Tibial nerve (tissue), 4 donors: ENCODE results near the gene RGL3. TPM values are rescaled to one million over a fixed set of nuclear protein-coding genes. Genes with fewer than 3 reads are reported as not detected.

Experiments
- DNase-seq, 2 donors: peaks; one replicate each; pipeline ENCODE4 v3.0.0-alpha.2; 2019; ENCODE audit warnings: low spot score in 2 of 2
- H3K27ac ChIP-seq, 4 donors: fragments of 200-600 bp; sonication (generic) in 3 of 4; one replicate each; pipeline ENCODE4 v1.5.1; 2017 to 2019; ENCODE audit warnings: mild to moderate bottlenecking in 1 of 4
- H3K27me3 ChIP-seq, 2 donors: fragments of 200-600 bp; sonication (generic) in 1 of 2; one replicate each; pipeline versions ENCODE4 v1.5.1 to v1.6.0; 2017 to 2019
- H3K36me3 ChIP-seq, 3 donors: fragments of 200-600 bp; sonication (generic); one replicate each; pipeline ENCODE4 v1.5.1; 2018 to 2019
- H3K4me1 ChIP-seq, 4 donors: fragments of 200-600 bp; sonication (generic) in 3 of 4; one replicate each; pipeline ENCODE4 v1.5.1; 2017 to 2019
- H3K4me3 ChIP-seq, 4 donors: fragments of 200-600 bp; sonication (generic) in 3 of 4; one replicate each; pipeline ENCODE4 v1.5.1; 2017 to 2019; ENCODE audit warnings: mild to moderate bottlenecking in 1 of 4, moderate library complexity in 1 of 4
- H3K9me3 ChIP-seq, 4 donors: fragments of 200-600 bp; sonication (generic) in 3 of 4; one replicate each; pipeline ENCODE4 v1.5.1; 2017 to 2019
- CTCF ChIP-seq, 5 experiments: fragments of 200-600 bp in 3 of 5; fragments of 450-650 bp in 2 of 5; sonication (generic) in 3 of 5; IDR thresholded peaks; one replicate each; pipeline ENCODE4 v1.5.1; 2016 to 2019; ENCODE audit warnings: antibody characterized with exemption in 5 of 5, mild to moderate bottlenecking in 3 of 5, moderate library complexity in 2 of 5
- EP300 ChIP-seq, 2 donors: sonication (generic); formaldehyde crosslinking; IDR thresholded peaks; one replicate each; pipeline ENCODE4 v1.6.1; 2017; ENCODE audit warnings: antibody characterized with exemption in 2 of 2, mild to moderate bottlenecking in 1 of 2
- POLR2A ChIP-seq, 2 donors: fragments of 450-650 bp; IDR thresholded peaks; one replicate each; pipeline ENCODE4 v1.6.1; 2017; ENCODE audit warnings: antibody characterized with exemption in 2 of 2, mild to moderate bottlenecking in 2 of 2, moderate library complexity in 2 of 2
- WGBS, 2 donors: methylation state at CpG; one replicate each; pipeline ENCODE4 v1.1.5; 2018; 5-methylcytosine and 5-hydroxymethylcytosine counted together
- total RNA-seq, 4 donors: library from RNA; depleted of rRNA; stranded (reverse); fragments of >200 nt; gene quantifications; one replicate each; pipeline ENCODE4 v1.1.0, GENCODE V29; 2016

The RGL3 gene
- total RNA-seq, 4 donors from 2014 or later = 5.7 to 17.9 (median 11.0) TPM

GRCh38 chr19:11452620-11453310, 33.7 kb upstream of the RGL3 start:
- Histone ChIP-seq H3K27ac (no peak overlapping the region), H3K9me3 (no peaks in the 10 kb centered on the region), H3K27me3 (peaks cover 0 to 17% of the 10 kb centered on the region in 2 donors), H3K36me3 (peaks cover 0 to 34% (median 7%) of the 10 kb centered on the region in 3 donors), H3K4me3 (no peak overlapping the region), H3K4me1 (peaks cover 0 to 16% (median 2%) of the 10 kb centered on the region in 4 donors)
- 63 to 66% methylated on average over 30 to 31 of the region's 33 CpGs for WGBS, 2 donors
- DNase-seq = no peak
- TF ChIP-seq POLR2A (IDR thresholded peaks at IDR 0.05) (no peak), CTCF (IDR thresholded peaks at IDR 0.05) (no peak), EP300 (IDR thresholded peaks at IDR 0.05) (no peak)

DNA sequence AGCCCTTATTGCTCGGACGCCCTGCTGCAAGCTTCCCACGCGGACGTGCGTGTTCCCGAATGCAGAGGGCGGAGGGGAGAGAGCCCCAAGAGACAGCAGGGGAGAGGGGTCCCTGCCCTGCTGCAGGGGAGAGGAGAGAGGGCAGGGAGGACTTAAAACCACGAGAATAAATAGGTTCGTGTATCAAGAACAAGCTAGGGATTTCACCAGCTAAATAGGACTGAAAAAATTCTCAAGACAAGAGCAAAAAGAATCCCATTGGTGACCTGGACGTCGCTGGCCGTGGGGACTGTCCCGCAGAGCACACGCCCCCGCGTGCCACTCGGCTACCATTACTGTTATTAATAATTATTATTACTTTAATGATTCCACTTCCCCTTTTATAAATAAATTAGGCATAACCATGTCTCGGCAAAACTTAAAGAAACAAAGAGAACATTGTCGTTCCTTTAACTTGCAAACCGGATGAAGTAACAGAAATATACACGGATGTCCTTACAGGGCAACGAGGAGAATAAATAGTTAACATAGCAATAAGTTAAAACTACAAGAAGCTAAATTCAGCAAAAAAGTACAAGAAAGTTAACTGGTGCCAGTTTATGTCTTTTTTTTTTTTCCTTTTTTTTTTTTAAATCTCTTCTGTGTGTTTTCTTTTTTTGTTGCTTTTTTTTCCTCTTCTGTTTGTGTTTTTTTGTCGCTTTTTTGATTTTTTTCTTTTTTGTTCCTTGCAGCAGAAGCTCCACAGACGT, 32.9 kb upstream of the RGL3 start:
- H3K27me3 ChIP-seq = peaks cover 0 to 17% of the 10 kb centered on the region in 2 donors
- 13 to 16% methylated on average over 25 of the region's 25 CpGs for WGBS, 2 donors

GRCh38 chr19:11451327-11451870, 32.3 kb upstream of the RGL3 start:
- TF ChIP-seq CTCF (IDR thresholded peaks at IDR 0.05) = no peak
- TF ChIP-seq POLR2A (IDR thresholded peaks at IDR 0.05) = no peak
- TF ChIP-seq EP300 (IDR thresholded peaks at IDR 0.05) = no peak
- no peak overlapping the region for H3K27ac ChIP-seq
- H3K9me3 ChIP-seq = no peaks in the 10 kb centered on the region
- no peak overlapping the region for H3K4me3 ChIP-seq
- WGBS, 2 donors = 22 to 26% methylated on average over 11 to 13 of the region's 13 CpGs
- H3K4me1 ChIP-seq = peaks cover 0 to 16% (median 2%) of the 10 kb centered on the region in 4 donors
- H3K36me3 ChIP-seq = peaks cover 0 to 47% (median 10%) of the 10 kb centered on the region in 3 donors
- peaks cover 0 to 17% of the 10 kb centered on the region in 2 donors for H3K27me3 ChIP-seq
- DNase-seq = no peak

More for the DNA sequence above, 32.9 kb upstream of the RGL3 start:
- no peak for TF ChIP-seq CTCF (IDR thresholded peaks at IDR 0.05)
- TF ChIP-seq POLR2A (IDR thresholded peaks at IDR 0.05) = no peak
- TF ChIP-seq EP300 (IDR thresholded peaks at IDR 0.05) = no peak
- DNase-seq = no peak
- Histone ChIP-seq H3K9me3 (no peaks in the 10 kb centered on the region), H3K36me3 (peaks cover 0 to 41% (median 7%) of the 10 kb centered on the region in 3 donors), H3K4me3 (no peak overlapping the region), H3K27ac (no peak overlapping the region), H3K4me1 (peaks cover 0 to 16% (median 2%) of the 10 kb centered on the region in 4 donors)

DNA sequence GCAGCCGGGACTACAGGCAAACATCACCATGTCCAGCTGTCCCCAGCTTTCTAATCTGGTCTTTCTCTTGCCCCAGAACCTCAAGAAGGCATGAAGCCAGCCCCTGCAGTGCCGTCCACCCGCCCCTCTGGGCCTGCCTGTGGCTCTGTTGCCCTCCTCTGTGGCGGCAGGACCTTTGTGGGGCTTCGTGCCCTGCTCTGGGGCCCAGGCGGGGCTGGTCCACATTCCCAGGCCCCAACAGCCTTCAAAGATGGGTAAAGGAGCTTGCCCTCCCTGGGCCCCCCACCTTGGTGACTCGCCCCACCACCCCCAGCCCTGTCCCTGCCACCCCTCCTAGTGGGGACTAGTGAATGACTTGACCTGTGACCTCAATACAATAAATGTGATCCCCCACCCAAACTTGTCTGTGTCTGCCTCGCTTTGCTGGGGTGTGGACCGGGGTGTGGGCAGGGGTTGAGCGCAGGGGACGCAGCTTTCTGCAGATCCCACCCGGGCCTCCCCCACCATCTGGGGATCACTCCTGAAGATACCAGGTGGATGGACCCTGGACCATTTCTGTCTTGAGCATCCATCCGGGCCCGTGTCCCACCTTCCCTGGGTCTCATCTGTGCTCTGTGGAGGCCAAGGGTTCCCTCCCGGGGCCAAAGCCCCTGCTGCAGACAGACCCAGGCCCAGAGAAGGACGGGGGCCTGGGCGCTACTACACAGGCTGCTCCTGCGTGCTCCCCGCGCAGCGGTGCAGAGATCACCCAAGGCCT, 31.6 kb upstream of the RGL3 start:
- 78 to 80% methylated on average over 20 to 21 of the region's 21 CpGs for WGBS, 2 donors
- Histone ChIP-seq H3K9me3 (no peaks in the 10 kb centered on the region), H3K27ac (no peak overlapping the region), H3K27me3 (peaks cover 0 to 17% of the 10 kb centered on the region in 2 donors), H3K36me3 (peaks cover 0 to 54% (median 10%) of the 10 kb centered on the region in 3 donors), H3K4me1 (peaks cover 0 to 16% (median 2%) of the 10 kb centered on the region in 4 donors), H3K4me3 (no peak overlapping the region)
- TF ChIP-seq CTCF (IDR thresholded peaks at IDR 0.05) = no peak
- no peak for TF ChIP-seq EP300 (IDR thresholded peaks at IDR 0.05)
- no peak for TF ChIP-seq POLR2A (IDR thresholded peaks at IDR 0.05)
- DNase-seq = no peak
